Mesodermal cell (in vitro differentiated cells): Measurements from ENCODE around the gene NECAB3.

Source experiments
- H3K27ac ChIP-seq: 2 replicates; pipeline ENCODE4 v1.7.0; 2013; ENCODE audit warnings: mild to moderate bottlenecking, low read depth, low read length, moderate library complexity; ENCODE audit not compliant: severe bottlenecking
- H3K36me3 ChIP-seq: 2 replicates; pipeline ENCODE4 v1.7.1; 2013; ENCODE audit warnings: mild to moderate bottlenecking, low read length, moderate library complexity; ENCODE audit not compliant: control insufficient read depth, insufficient read depth
- H3K4me1 ChIP-seq: one replicate; pipeline ENCODE4 v1.7.1; 2013; ENCODE audit warnings: mild to moderate bottlenecking, low read length; ENCODE audit not compliant: insufficient read depth, control insufficient read depth, poor library complexity, severe bottlenecking
- H3K4me3 ChIP-seq: 2 replicates; pipeline ENCODE4 v1.7.0; 2013; ENCODE audit warnings: low read length, control low read depth, mild to moderate bottlenecking; ENCODE audit not compliant: insufficient read depth, poor library complexity, severe bottlenecking; ENCODE audit errors: extremely low read depth
- H3K9me3 ChIP-seq: 2 replicates; pipeline ENCODE4 v1.7.1; 2013; ENCODE audit warnings: mild to moderate bottlenecking, low read length, moderate library complexity; ENCODE audit not compliant: control insufficient read depth
- WGBS, 2 experiments: methylation state at CpG; one replicate each; pipeline ENCODE4 v1.1.5; 2013; ENCODE audit warnings: missing lambda C conversion rate in 2 of 2; ENCODE audit not compliant: insufficient coverage in 2 of 2; 5-methylcytosine and 5-hydroxymethylcytosine counted together

The NECAB3 gene

GRCh38 chr20:33659341-33660034, 14.7 kb downstream of the NECAB3 start:
- Histone ChIP-seq H3K27ac (no peak overlapping the region), H3K4me3 (no peak overlapping the region), H3K9me3 (no peaks in the 10 kb centered on the region), H3K4me1 (peaks cover 3% of the 10 kb centered on the region), H3K36me3 (peaks cover 25% of the 10 kb centered on the region)
- WGBS, 2 experiments: 95% methylated on average over 24 to 27 of the region's 32 CpGs

GRCh38 chr20:33658929-33659328, 15.3 kb downstream of the NECAB3 start:
- no peak overlapping the region for H3K4me3 ChIP-seq
- no peak overlapping the region for H3K27ac ChIP-seq
- H3K9me3 ChIP-seq: no peaks in the 10 kb centered on the region
- WGBS, 2 experiments: 87 to 91% methylated on average over 4 of the region's 4 CpGs
- H3K36me3 ChIP-seq: peaks cover 25% of the 10 kb centered on the region
- H3K4me1 ChIP-seq: no peaks in the 10 kb centered on the region

DNA sequence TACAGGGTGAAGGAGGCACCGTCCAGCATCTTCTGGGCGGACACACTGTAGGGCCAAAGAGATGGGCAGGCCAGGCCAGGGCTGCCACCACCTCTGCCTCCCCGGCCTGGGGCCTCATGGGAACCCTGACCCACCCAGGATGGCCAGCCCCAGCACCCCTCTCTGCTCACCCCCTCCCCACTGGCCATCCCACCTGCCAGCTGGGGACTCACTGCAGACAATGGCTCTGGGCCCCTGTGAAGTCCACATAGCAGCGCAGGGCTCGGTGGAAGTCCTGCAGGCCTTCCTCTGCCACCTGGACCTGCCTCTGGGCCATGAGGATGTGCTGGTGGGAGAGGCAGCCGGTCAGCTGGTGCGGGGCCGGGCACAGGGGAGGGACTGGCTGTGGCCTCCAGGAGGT, 15.7 kb downstream of the NECAB3 start:
- H3K36me3 ChIP-seq: peaks cover 25% of the 10 kb centered on the region
- WGBS, 2 experiments: 98% methylated on average over 5 to 7 of the region's 8 CpGs
- no peaks in the 10 kb centered on the region for H3K9me3 ChIP-seq
- H3K27ac ChIP-seq: no peak overlapping the region
- no peak overlapping the region for H3K4me3 ChIP-seq
- H3K4me1 ChIP-seq: no peaks in the 10 kb centered on the region

DNA sequence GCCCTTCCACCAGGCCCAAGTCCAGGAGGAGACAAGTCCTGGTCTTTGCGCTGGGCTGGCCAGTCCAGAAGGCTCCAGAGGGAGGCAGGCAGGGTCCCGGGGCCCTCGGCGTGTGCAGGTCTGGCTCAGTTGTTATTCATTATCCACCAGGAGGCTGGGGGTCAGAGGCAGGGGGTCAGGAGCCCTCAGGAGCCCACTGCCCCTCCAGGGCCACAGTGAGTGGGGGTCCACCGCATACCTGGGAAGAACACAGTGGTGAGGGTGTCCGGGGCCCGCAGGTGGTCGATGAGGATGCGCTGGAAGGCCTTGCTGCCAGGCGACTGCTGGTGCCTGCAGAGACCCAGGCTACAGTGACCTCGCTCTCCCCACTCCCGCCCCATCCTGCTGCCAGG, 16.5 kb downstream of the NECAB3 start:
- 95 to 99% methylated on average over 7 to 12 of the region's 12 CpGs for WGBS, 2 experiments
- no peak overlapping the region for H3K27ac ChIP-seq
- H3K9me3 ChIP-seq: no peaks in the 10 kb centered on the region
- H3K4me3 ChIP-seq: no peak overlapping the region
- peaks cover 25% of the 10 kb centered on the region for H3K36me3 ChIP-seq
- no peaks in the 10 kb centered on the region for H3K4me1 ChIP-seq

- Histone ChIP-seq H3K9me3 (no peaks in the 10 kb centered on the region), H3K36me3 (peaks cover 25% of the 10 kb centered on the region), H3K4me3 (no peak overlapping the region), H3K4me1 (no peaks in the 10 kb centered on the region), H3K27ac (no peak overlapping the region)
- WGBS, 2 experiments: 92 to 95% methylated on average over 14 to 15 of the region's 17 CpGs
Measured at GRCh38 chr20:33656783-33657703, 17.2 kb downstream of the NECAB3 start.

- H3K36me3 ChIP-seq: peaks cover 25% of the 10 kb centered on the region
- WGBS, 2 experiments: 92 to 96% methylated on average over 8 to 10 of the region's 10 CpGs
- H3K9me3 ChIP-seq: no peaks in the 10 kb centered on the region
- H3K4me3 ChIP-seq: no peak overlapping the region
- no peaks in the 10 kb centered on the region for H3K4me1 ChIP-seq
- no peak overlapping the region for H3K27ac ChIP-seq
Measured at GRCh38 chr20:33656010-33656782, 18.0 kb downstream of the NECAB3 start.

DNA sequence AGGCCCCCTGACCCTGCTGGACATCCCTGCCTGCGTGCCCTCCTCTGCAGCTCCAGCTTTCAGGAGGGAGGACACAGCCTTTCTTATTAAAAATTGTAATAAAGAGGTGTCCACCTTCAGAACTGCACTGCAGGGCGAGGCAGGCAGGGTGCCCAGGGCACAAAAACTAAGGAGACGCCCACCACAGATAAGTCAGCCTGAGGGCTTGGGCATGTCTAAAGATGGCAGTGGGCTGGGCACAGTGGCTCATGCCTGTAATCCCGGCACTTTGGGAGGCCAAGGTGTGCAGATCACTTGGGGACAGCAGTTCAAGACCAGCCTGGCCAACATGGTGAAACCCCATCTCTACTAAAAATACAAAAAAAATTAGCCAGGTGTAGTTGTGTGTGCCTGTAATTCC, 19.1 kb downstream of the NECAB3 start:
- Histone ChIP-seq H3K4me1 (no peaks in the 10 kb centered on the region), H3K9me3 (no peaks in the 10 kb centered on the region), H3K27ac (no peak overlapping the region), H3K4me3 (no peak overlapping the region), H3K36me3 (peaks cover 22% of the 10 kb centered on the region)
- WGBS, 2 experiments: 92 to 100% methylated on average over 3 of the region's 4 CpGs

- Histone ChIP-seq H3K36me3 (peaks cover 17% of the 10 kb centered on the region), H3K4me1 (no peaks in the 10 kb centered on the region), H3K27ac (no peak overlapping the region), H3K9me3 (no peaks in the 10 kb centered on the region), H3K4me3 (no peak overlapping the region)
- 91 to 92% methylated on average over 13 of the region's 14 CpGs for WGBS, 2 experiments
Measured at GRCh38 chr20:33654680-33655161, 19.5 kb downstream of the NECAB3 start.

DNA sequence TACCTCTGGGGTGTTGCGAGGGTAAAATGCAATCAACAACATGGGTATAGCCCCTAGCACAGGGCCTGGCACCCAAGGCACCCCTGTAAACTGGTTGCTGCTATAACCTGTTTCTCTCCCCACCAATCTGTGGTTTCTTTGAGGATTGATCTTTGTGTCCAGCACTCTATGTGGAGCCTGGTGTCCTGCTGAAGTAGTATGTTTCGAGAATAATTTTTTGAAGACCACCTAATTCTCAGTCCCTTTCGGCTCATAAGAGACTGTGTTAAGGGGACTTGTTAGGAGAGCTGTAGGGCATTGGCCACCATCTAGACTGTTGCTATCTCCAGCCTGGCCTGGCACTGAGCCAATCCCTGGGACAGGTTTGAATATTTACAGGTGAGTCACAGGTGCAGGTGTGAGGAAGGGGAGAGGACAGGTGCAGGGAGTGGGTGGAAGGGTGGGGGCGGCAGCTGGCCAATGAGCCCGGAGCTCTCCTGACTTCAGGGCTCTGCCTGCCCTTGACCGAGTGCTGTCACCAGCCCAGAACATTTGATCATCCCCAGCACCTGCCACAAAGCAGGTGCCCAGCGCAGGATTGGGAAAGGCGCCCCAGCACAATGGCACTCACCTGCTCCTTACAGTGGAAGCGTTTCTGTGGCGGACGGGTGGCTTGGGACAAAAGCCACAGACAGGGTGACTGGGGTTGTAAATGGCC, 20.2 kb downstream of the NECAB3 start:
- WGBS, 2 experiments: 92 to 93% methylated on average over 9 to 11 of the region's 11 CpGs
- H3K27ac ChIP-seq: no peak overlapping the region
- H3K4me3 ChIP-seq: no peak overlapping the region
- no peaks in the 10 kb centered on the region for H3K4me1 ChIP-seq
- no peaks in the 10 kb centered on the region for H3K9me3 ChIP-seq
- peaks cover 12% of the 10 kb centered on the region for H3K36me3 ChIP-seq
